ENCODE results near the gene RBM5. TPM values are rescaled to one million over a fixed set of nuclear protein-coding genes. Genes with fewer than 3 reads are reported as not detected.

Gene RBM5
- total and polyA plus RNA-seq, 2 experiments from 2014 or later, result 44.9 to 111 TPM

GRCh38 chr3:50126287-50127211 lies 37.8 kb downstream of the RBM5 start:
- Histone ChIP-seq H3K4me2 (peak overlapping the region; percentile 73; the same call in 1 of the 2 replicates), H3K27me3 (ENCODE audit: insufficient read depth) (no peaks in the 10 kb centered on the region), H3K36me3 (ENCODE audit: insufficient read depth) (no peaks in the 10 kb centered on the region), H3K79me2 (replicated peaks; ENCODE audit: insufficient read depth) (no peaks in the 10 kb centered on the region), H3K27ac (ENCODE audit: low read depth) (no peak overlapping the region), H3K4me3 (no peak overlapping the region), H3K4me1 (ENCODE audit: insufficient read depth) (peaks cover 22% of the 10 kb centered on the region), H3K9me2 (ENCODE audit: insufficient read depth) (no peaks in the 10 kb centered on the region; the same call in 1 of the 2 replicates), H4K20me1 (replicated peaks; ENCODE audit: insufficient read depth) (no peaks in the 10 kb centered on the region), H2AFZ (0 out of 2 replicates have a peak overlapping the region, but pooled peaks have one; percentile 83), H3F3A (replicated peaks; ENCODE audit: low read depth) (no peaks in the 10 kb centered on the region)
- no peak for TF ChIP-seq EZH2phosphoT487 (IDR thresholded peaks at IDR 0.05; ENCODE audit: unreplicated experiment)
- TF ChIP-seq CTCF (conservative IDR thresholded peaks at IDR 0.05; ENCODE audit: low read depth in 2 of 2), result no peak
- TF ChIP-seq REST (IDR thresholded peaks at IDR 0.05; ENCODE audit: unreplicated experiment), result no peak
- TF ChIP-seq ZNF331 (CRISPR knock-in tag; IDR thresholded peaks at IDR 0.05; ENCODE audit: low read depth), result no peak
- no peak for TF ChIP-seq JUNB (IDR thresholded peaks at IDR 0.05; ENCODE audit: unreplicated experiment)
- TF ChIP-seq POLR2AphosphoS5 (IDR thresholded peaks at IDR 0.05; ENCODE audit: low read depth), result no peak
- DNase-seq (ENCODE audit: low spot score), result peak; percentile 53
- Mint-ChIP-seq H3K36me3 (ENCODE audit: low read depth) (no peaks in the 10 kb centered on the region; the same call in 2 of the 3 replicates), H3K9me3 (no peaks in the 10 kb centered on the region), H3K27me3 (ENCODE audit: insufficient read depth, low read depth, poor library complexity) (peaks cover 22% of the 10 kb centered on the region), H3K27ac (peak overlapping the region; percentile 76; the same call in 1 of the 2 replicates), H3K4me3 (no peak overlapping the region; the same call in 2 of the 3 replicates), H3K4me1 (peaks cover 36% of the 10 kb centered on the region)
- ATAC-seq, result peak; percentile 10

- no peaks in the 10 kb centered on the region for H3K79me2 ChIP-seq (replicated peaks; ENCODE audit: insufficient read depth)
- no peak overlapping the region for H3K4me3 ChIP-seq
- Mint-ChIP-seq H3K4me1 (peaks cover 35% of the 10 kb centered on the region), H3K27me3 (ENCODE audit: insufficient read depth, low read depth, poor library complexity) (peaks cover 24% of the 10 kb centered on the region), H3K36me3 (ENCODE audit: low read depth) (no peaks in the 10 kb centered on the region; the same call in 2 of the 3 replicates), H3K4me3 (no peak overlapping the region; the same call in 2 of the 3 replicates), H3K27ac (no peak overlapping the region), H3K9me3 (no peaks in the 10 kb centered on the region)
- H3K36me3 ChIP-seq (ENCODE audit: insufficient read depth), result no peaks in the 10 kb centered on the region
- H3K9me2 ChIP-seq (ENCODE audit: insufficient read depth), result no peaks in the 10 kb centered on the region
- H4K20me1 ChIP-seq (replicated peaks; ENCODE audit: insufficient read depth), result no peaks in the 10 kb centered on the region
- ATAC-seq (no peak), DNase-seq (ENCODE audit: low spot score) (no peak)
- no peak overlapping the region for H3K4me2 ChIP-seq
- no peak overlapping the region for H2AFZ ChIP-seq
- no peaks in the 10 kb centered on the region for H3F3A ChIP-seq (replicated peaks; ENCODE audit: low read depth)
- no peaks in the 10 kb centered on the region for H3K27me3 ChIP-seq (ENCODE audit: insufficient read depth)
- H3K4me1 ChIP-seq (ENCODE audit: insufficient read depth), result peaks cover 22% of the 10 kb centered on the region
- 0 out of 2 replicates have a peak overlapping the region, but pooled peaks have one; percentile 45 for H3K27ac ChIP-seq (ENCODE audit: low read depth)
- no peak for TF ChIP-seq ZNF462 (CRISPR knock-in tag; IDR thresholded peaks at IDR 0.05)
Observed at GRCh38 chr3:50127251-50127691, 38.6 kb downstream of the RBM5 start.
